Endothelial cell of umbilical vein (primary cell): ENCODE measurements around the gene SLC19A1.

Source experiments
- EZH2 ChIP-seq: IDR thresholded peaks from 2 replicates; pipeline ENCODE4 v1.6.1; 2012; ENCODE audit warnings: borderline replicate concordance, low read depth, mild to moderate bottlenecking, moderate library complexity, low read length, inconsistent platforms; ENCODE audit not compliant: severe bottlenecking
- TF ChIP-seq, protein P1 (sequence below), 2 donors: IDR thresholded peaks; 1 replicate in 1 of 2; 2 replicates in 1 of 2; pipeline ENCODE4 v1.5.1; 2011; ENCODE audit warnings: low read length in 2 of 2, mild to moderate bottlenecking in 2 of 2, moderate library complexity in 2 of 2, control low read depth in 1 of 2, inconsistent platforms in 1 of 2, low read depth in 1 of 2; ENCODE audit not compliant: insufficient read depth in 1 of 2; ENCODE audit errors: extremely low read depth in 1 of 2

- TF ChIP-seq, protein P1, sequence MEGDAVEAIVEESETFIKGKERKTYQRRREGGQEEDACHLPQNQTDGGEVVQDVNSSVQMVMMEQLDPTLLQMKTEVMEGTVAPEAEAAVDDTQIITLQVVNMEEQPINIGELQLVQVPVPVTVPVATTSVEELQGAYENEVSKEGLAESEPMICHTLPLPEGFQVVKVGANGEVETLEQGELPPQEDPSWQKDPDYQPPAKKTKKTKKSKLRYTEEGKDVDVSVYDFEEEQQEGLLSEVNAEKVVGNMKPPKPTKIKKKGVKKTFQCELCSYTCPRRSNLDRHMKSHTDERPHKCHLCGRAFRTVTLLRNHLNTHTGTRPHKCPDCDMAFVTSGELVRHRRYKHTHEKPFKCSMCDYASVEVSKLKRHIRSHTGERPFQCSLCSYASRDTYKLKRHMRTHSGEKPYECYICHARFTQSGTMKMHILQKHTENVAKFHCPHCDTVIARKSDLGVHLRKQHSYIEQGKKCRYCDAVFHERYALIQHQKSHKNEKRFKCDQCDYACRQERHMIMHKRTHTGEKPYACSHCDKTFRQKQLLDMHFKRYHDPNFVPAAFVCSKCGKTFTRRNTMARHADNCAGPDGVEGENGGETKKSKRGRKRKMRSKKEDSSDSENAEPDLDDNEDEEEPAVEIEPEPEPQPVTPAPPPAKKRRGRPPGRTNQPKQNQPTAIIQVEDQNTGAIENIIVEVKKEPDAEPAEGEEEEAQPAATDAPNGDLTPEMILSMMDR (IDR thresholded peaks at IDR 0.05; ENCODE audit: extremely low read depth in 1 of 2, insufficient read depth in 1 of 2, low read depth in 1 of 2, low read length in 2 of 2): no peak
- no peak for TF ChIP-seq EZH2
These were observed 579 bp upstream of the SLC19A1 start for GRCh38 chr21:45542667-45543370.
